PC-9 (cell line): ENCODE data around the gene CEP162.

Experiments
- CTCF ChIP-seq: fragments of 200-600 bp; sonication (generic); conservative IDR thresholded peaks from 2 replicates; pipeline ENCODE4 v1.6.1; 2017; ENCODE audit warnings: mixed run types, antibody characterized with exemption, mild to moderate bottlenecking, moderate library complexity
- EZH2 ChIP-seq: fragments of 200-600 bp; sonication (generic); IDR thresholded peaks from 2 replicates; pipeline ENCODE4 v1.8.0; 2017; ENCODE audit warnings: antibody characterized with exemption, low read depth

- TF ChIP-seq CTCF: no peak
- no peak for TF ChIP-seq EZH2
Observed at GRCh38 chr6:84183430-84183829, 44.0 kb downstream of the CEP162 start.
